ENCODE data around the gene STAT5B. TPM values are rescaled to one million over a fixed set of nuclear protein-coding genes. Genes with fewer than 3 reads are reported as not detected.
A peak's percentile ranks its signal among the peaks of the same experiment; 100 is the strongest.

Gene STAT5B
- total and polyA plus RNA-seq, 9 of the 15 experiments (the other 6 are each of a cell fraction or from before 2014, with no cell fraction given): 20.8 to 176 (median 92.4) TPM

- H3K9ac ChIP-seq (ENCODE audit: insufficient read depth in 1 of 2, low read depth in 2 of 2, low read length in 2 of 2): no peak overlapping the region
- CTCF ChIA-PET (ENCODE audit: low intra/inter-chr PET ratio): no interaction called here
- no peak overlapping the region for H2AFZ ChIP-seq (ENCODE audit: low read depth, low read length)
- peak in 2 of 3 experiments; percentile 15 to 16; a peak in 1 of 6 replicates for TF ChIP-seq CTCF (IDR thresholded peaks at IDR 0.05 in 2 of 3, conservative IDR thresholded peaks at IDR 0.05 in 1 of 3; ENCODE audit: insufficient read depth in 2 of 3, low read depth in 1 of 3, low read length in 3 of 3)
- 0 out of 2 replicates have a peak, but pooled peaks have one; percentile 23 for TF ChIP-seq JUN (IDR thresholded peaks at IDR 0.05; ENCODE audit: borderline replicate concordance, low read depth, low read length)
- TF ChIP-seq JUN (CRISPR knock-in tag; IDR thresholded peaks at IDR 0.05; ENCODE audit: borderline replicate concordance): no peak
- TF ChIP-seq ZNF561 (CRISPR knock-in tag; conservative IDR thresholded peaks at IDR 0.05): no peak
- intact Hi-C loops (cut with micrococcal nuclease): no loop called here
- FAIRE-seq: no peak
- H3K27ac ChIP-seq (ENCODE audit: extremely low read depth, low read depth, low read length): no peak overlapping the region; the same call in 2 of the 3 replicates
- H3K79me2 ChIP-seq (ENCODE audit: control insufficient read depth, insufficient read depth, low read length): peaks cover 92% of the 10 kb centered on the region
- H3K4me1 ChIP-seq (replicated peaks in 1 of 2; ENCODE audit: control insufficient read depth in 2 of 2, insufficient read depth in 2 of 2, low read length in 2 of 2): peaks cover 9 to 27% of the 10 kb centered on the region in 2 experiments; a peak in 3 of 5 replicates
- ATAC-seq: peak; percentile 26; the same call in 1 of the 3 replicates
- 75% methylated on average over 7 of the region's 7 CpGs for WGBS (ENCODE audit: insufficient coverage, low coverage, missing lambda C conversion rate)
- H3K27me3 ChIP-seq (ENCODE audit: control insufficient read depth in 2 of 2, insufficient read depth in 2 of 2, low read length in 2 of 2): no peaks in the 10 kb centered on the region
- no peaks in the 10 kb centered on the region for H3K9me1 ChIP-seq (ENCODE audit: control insufficient read depth, insufficient read depth, low read length)
- H4K20me1 ChIP-seq (replicated peaks; ENCODE audit: control insufficient read depth, insufficient read depth, low read length): no peaks in the 10 kb centered on the region; the same call in 1 of the 2 replicates
- H3K36me3 ChIP-seq (ENCODE audit: control insufficient read depth, insufficient read depth, low read length): peaks cover 30% of the 10 kb centered on the region; the same call in 2 of the 3 replicates
- in situ Hi-C loops (cut with MboI): no loop called here
- DNase-seq (ENCODE audit: extremely low read depth in 1 of 4, low spot score in 3 of 4): no peak
- H3K4me3 ChIP-seq: no peak overlapping the region
- H3K9me3 ChIP-seq (replicated peaks; ENCODE audit: control insufficient read depth, insufficient read depth, low read depth, low read length): no peaks in the 10 kb centered on the region
- no peak overlapping the region for H3K4me2 ChIP-seq (ENCODE audit: insufficient read depth, low read length)
- no TSS peak for BruUV-seq (replicated peaks)
- POLR2A ChIA-PET: interaction anchor here (0.5 to 0.9 kb wide), 3 partner anchors 12 to 29 kb away, joined by 3 read pairs; partner anchors contain the start of gene STAT5B
Measured at GRCh38 chr17:42246515-42246914, 29.7 kb downstream of the STAT5B start.

Measured in K562 (cell line).